CD8-positive, alpha-beta memory T cell (primary cell): ENCODE data around the gene SMG1. TPM values are rescaled to one million over a fixed set of nuclear protein-coding genes. Genes with fewer than 3 reads are reported as not detected.
"Not testable (repeated sequence)": the region's sequence is repeated elsewhere in the genome, so short reads cannot be mapped to it uniquely, and the experiment has no call there.

ENCODE experiments used
- CTCF ChIA-PET: fragments of 350-600 bp; sonication (Branson Sonifier 250); formaldehyde crosslinking; loops from one replicate; lab custom pipeline; 2021; ENCODE audit warnings: antibody characterized with exemption; lab: Charles Lee
- POLR2A ChIA-PET: fragments of 350-600 bp; sonication (Branson Sonifier 250); formaldehyde crosslinking; loops from one replicate; lab custom pipeline; 2021; ENCODE audit warnings: antibody characterized with exemption; lab: Charles Lee
- DNase-seq, 5 donors: peaks; one replicate each; pipeline versions ENCODE4 v3.0.0 to v3.0.0-alpha.2; 2020 to 2022; ENCODE audit warnings: mixed read lengths in 1 of 5
- H3K27ac ChIP-seq: one replicate; pipeline ENCODE4 v1.7.0; 2013; ENCODE audit warnings: low read depth, mild to moderate bottlenecking, low read length, moderate library complexity
- H3K27me3 ChIP-seq: 2 replicates; pipeline ENCODE4 v1.7.0; 2013; ENCODE audit warnings: low read length, mild to moderate bottlenecking; ENCODE audit not compliant: insufficient read depth, poor library complexity, severe bottlenecking
- H3K36me3 ChIP-seq: 2 replicates; pipeline ENCODE4 v1.7.0; 2013; ENCODE audit warnings: mild to moderate bottlenecking, low read length, moderate library complexity; ENCODE audit not compliant: insufficient read depth
- H3K4me1 ChIP-seq: 2 replicates; pipeline ENCODE4 v1.7.0; 2013; ENCODE audit warnings: mild to moderate bottlenecking, low read length, moderate library complexity; ENCODE audit not compliant: insufficient read depth
- H3K4me3 ChIP-seq: 2 replicates; pipeline ENCODE4 v1.7.0; 2013; ENCODE audit warnings: mild to moderate bottlenecking, low read length
- H3K9me3 ChIP-seq: 2 replicates; pipeline ENCODE4 v1.7.0; 2013; ENCODE audit warnings: mild to moderate bottlenecking, low read length
- H3K27ac Mint-ChIP-seq, 8 donors: one replicate each; pipeline ENCODE4 v1.8.0; 2020 to 2021; ENCODE audit warnings: mixed read lengths in 8 of 8, mild to moderate bottlenecking in 6 of 8, inconsistent platforms in 3 of 8, moderate library complexity in 3 of 8
- H3K27me3 Mint-ChIP-seq, 2 donors: one replicate each; pipeline ENCODE4 v1.8.0; 2020 to 2021; ENCODE audit warnings: mixed read lengths in 2 of 2, mild to moderate bottlenecking in 1 of 2, moderate library complexity in 1 of 2
- H3K36me3 Mint-ChIP-seq, 3 donors: one replicate each; pipeline ENCODE4 v1.8.0; 2020 to 2021; ENCODE audit warnings: mixed read lengths in 3 of 3, inconsistent platforms in 1 of 3, mild to moderate bottlenecking in 1 of 3
- H3K4me1 Mint-ChIP-seq, 3 donors: one replicate each; pipeline ENCODE4 v1.8.0; 2020 to 2021; ENCODE audit warnings: mixed read lengths in 3 of 3, inconsistent platforms in 1 of 3, mild to moderate bottlenecking in 1 of 3
- H3K4me3 Mint-ChIP-seq, 7 donors: one replicate each; pipeline ENCODE4 v1.8.0; 2020 to 2021; ENCODE audit warnings: mixed read lengths in 7 of 7, mild to moderate bottlenecking in 6 of 7, moderate library complexity in 4 of 7, inconsistent platforms in 2 of 7
- H3K9me3 Mint-ChIP-seq, 5 donors: one replicate each; pipeline ENCODE4 v1.8.0; 2020 to 2022; ENCODE audit warnings: mixed read lengths in 5 of 5, mild to moderate bottlenecking in 3 of 5, moderate library complexity in 2 of 5, inconsistent platforms in 1 of 5
- polyA plus RNA-seq: library from polyadenylated mRNA; unstranded; fragments of 300-500 nt; fragmentation: Illumina TruSeq; gene quantifications from one replicate; pipeline ENCODE4 v1.2.3, GENCODE V29; 2021
- total RNA-seq, 2 experiments: library from RNA; stranded (reverse); gene quantifications; one replicate each; pipeline ENCODE4 v1.2.3, GENCODE V29; 2021

Gene SMG1
- total and polyA plus RNA-seq, 3 experiments from 2014 or later, result 17.8 to 98.2 (median 90.9) TPM

DNA sequence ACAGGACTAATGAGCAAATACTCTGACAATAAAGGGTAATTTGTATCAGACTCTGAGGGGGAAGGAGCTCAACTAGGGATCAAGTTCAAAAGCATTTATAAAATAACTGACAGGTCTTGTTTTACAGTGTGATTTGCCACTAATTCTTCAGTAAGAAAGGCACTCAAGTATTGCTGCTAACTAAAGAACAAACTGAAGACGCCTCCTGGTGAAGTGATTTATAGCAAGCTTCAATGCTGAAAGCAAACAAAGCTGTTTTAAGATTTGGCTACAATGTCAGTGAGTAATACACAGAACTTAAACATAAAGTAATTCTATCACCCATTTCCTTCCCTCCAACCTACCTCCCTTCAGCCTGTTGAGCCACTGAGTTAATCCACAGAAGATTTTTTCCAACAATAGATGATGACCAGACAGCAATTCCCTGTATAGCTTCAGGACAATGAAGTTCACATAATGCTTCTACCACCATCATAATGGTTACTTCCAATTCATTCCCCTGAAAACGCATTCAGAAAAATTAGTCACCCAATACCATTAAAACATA is 59.9 kb downstream of the SMG1 start:
- H3K27ac ChIP-seq, H3K4me1 ChIP-seq, H3K9me3 Mint-ChIP-seq, CTCF ChIA-PET, POLR2A ChIA-PET, DNase-seq, H3K27me3 Mint-ChIP-seq, H3K27ac Mint-ChIP-seq, H3K4me3 ChIP-seq, H3K27me3 ChIP-seq, H3K9me3 ChIP-seq, H3K4me3 Mint-ChIP-seq: not testable (repeated sequence)
- peaks cover 14% of the 10 kb centered on the region for H3K36me3 ChIP-seq
- Mint-ChIP-seq H3K4me1 (peaks cover 8 to 17% (median 10%) of the 10 kb centered on the region in 3 donors), H3K36me3 (peaks cover 8 to 76% (median 8%) of the 10 kb centered on the region in 3 donors)

DNA sequence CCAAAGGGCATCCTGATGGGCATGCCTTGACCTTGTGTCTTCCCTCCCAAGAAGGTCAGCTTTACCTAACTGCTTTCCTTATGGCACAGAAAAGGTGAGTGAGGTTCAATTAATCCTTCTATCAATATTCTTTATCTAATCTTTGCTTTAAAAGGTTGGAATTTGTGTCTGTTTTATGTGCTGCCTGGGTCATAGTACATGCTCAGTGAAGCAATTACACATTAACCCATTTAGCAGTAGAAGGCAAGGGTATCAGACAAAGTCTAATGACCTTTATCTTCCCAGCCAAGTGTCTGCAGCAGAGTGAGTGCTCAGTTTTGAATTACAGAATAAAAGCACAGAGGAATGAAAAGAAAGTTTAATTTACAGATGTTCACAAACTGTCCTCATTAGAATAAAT is 63.3 kb downstream of the SMG1 start:
- H3K27ac ChIP-seq, H3K4me1 ChIP-seq, H3K9me3 ChIP-seq, CTCF ChIA-PET, H3K27me3 ChIP-seq, H3K27me3 Mint-ChIP-seq, H3K4me1 Mint-ChIP-seq, POLR2A ChIA-PET, H3K4me3 ChIP-seq, H3K4me3 Mint-ChIP-seq, H3K9me3 Mint-ChIP-seq, DNase-seq: not testable (repeated sequence)
- Mint-ChIP-seq H3K27ac (peak overlapping the region in 6 of 8 donors; percentile 52 to 82 (median 70)), H3K36me3 (peaks cover 5 to 73% (median 8%) of the 10 kb centered on the region in 3 donors)
- peaks cover 10% of the 10 kb centered on the region for H3K36me3 ChIP-seq

DNA sequence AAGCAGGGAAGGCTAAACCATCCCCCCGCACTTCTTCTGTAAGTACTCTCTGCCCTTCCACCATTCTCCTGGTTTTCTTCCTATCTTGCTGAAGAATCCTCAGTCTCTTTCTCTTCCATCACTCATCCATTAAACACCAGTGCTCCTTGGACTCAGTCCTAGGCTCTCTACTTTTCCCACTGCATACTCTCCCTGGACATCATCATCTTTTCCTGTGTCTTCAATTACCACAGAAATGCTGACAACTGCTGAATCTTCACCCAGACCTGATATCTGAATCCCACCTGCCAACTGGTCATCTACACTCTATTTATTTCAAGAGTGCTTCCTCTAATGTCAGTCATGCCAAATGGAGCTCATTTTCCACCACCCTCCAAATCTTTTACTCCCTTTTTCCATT is 71.0 kb downstream of the SMG1 start:
- no peak for DNase-seq
- H3K27me3 ChIP-seq, result no peaks in the 10 kb centered on the region
- no peaks in the 10 kb centered on the region for H3K27me3 Mint-ChIP-seq
- peaks cover 5 to 81% (median 20%) of the 10 kb centered on the region in 3 donors for H3K36me3 Mint-ChIP-seq
- no peak overlapping the region for H3K27ac ChIP-seq
- no peak overlapping the region for H3K4me3 ChIP-seq
- H3K4me1 ChIP-seq, result no peaks in the 10 kb centered on the region
- peaks cover 17% of the 10 kb centered on the region for H3K36me3 ChIP-seq
- no peaks in the 10 kb centered on the region for H3K9me3 ChIP-seq
- no peaks in the 10 kb centered on the region for H3K9me3 Mint-ChIP-seq
- ChIA-PET CTCF (no interaction called here), POLR2A (no interaction called here)
- peak overlapping the region; percentile 8 to 70 (median 26) for H3K27ac Mint-ChIP-seq
- H3K4me3 Mint-ChIP-seq, result no peak overlapping the region
- peaks cover 0 to 10% (median 4%) of the 10 kb centered on the region in 3 donors for H3K4me1 Mint-ChIP-seq

DNA sequence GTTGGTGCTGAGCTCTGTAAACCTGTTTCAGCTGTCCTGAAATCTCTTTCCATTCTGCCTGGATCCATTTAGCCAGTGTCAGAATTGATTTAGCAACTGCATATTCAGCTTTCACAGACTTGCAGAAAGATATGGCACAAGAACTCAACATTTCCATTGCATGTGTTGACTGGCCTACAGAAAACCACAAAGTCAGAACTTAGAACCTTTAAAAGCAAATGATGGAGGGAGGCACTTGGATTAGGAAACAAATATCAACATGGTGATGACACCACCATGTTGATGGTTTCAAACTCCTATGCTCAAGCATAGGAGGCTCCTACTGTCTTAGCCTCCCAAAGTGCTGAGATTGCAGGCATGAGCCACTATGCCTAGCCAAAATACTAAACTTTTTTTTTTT is 72.5 kb downstream of the SMG1 start:
- POLR2A ChIA-PET, result no interaction called here
- H3K27ac Mint-ChIP-seq, result peak overlapping the region in 3 of 8 donors; percentile 18 to 45 (median 27)

DNA sequence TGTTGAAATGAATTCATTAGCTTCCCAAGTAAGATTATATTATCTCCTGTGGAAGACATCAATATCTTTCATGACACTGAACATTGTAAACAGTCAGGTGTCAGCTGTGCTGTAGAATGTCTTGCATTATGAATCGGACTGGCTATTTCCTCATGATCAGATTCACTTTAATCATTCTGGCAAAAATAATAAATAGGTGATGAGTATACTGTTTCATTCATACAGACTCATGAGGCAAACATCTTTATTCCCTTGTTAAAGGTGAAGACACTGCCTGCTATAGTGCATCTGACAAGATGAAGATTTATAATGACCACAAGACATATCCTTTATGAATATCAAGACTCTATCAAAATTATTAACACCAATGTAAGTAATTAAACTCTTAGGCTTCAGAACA is 73.6 kb downstream of the SMG1 start:
- H3K9me3 Mint-ChIP-seq, result no peaks in the 10 kb centered on the region
- Histone ChIP-seq H3K4me1 (no peaks in the 10 kb centered on the region), H3K27me3 (no peaks in the 10 kb centered on the region), H3K27ac (no peak overlapping the region), H3K36me3 (peaks cover 40% of the 10 kb centered on the region), H3K9me3 (no peaks in the 10 kb centered on the region), H3K4me3 (no peak overlapping the region)
- ChIA-PET CTCF (no interaction called here), POLR2A (no interaction called here)
- peak overlapping the region in 2 of 8 donors; percentile 25 to 68 for H3K27ac Mint-ChIP-seq
- H3K4me3 Mint-ChIP-seq, result no peak overlapping the region
- DNase-seq, result no peak
- H3K36me3 Mint-ChIP-seq, result peaks cover 5 to 88% (median 29%) of the 10 kb centered on the region in 3 donors
- peaks cover 0 to 10% (median 4%) of the 10 kb centered on the region in 3 donors for H3K4me1 Mint-ChIP-seq
- H3K27me3 Mint-ChIP-seq, result no peaks in the 10 kb centered on the region

More for the DNA sequence above, 72.5 kb downstream of the SMG1 start:
- Mint-ChIP-seq H3K4me1 (peaks cover 0 to 10% (median 4%) of the 10 kb centered on the region in 3 donors), H3K27me3 (no peaks in the 10 kb centered on the region), H3K4me3 (no peak overlapping the region), H3K36me3 (peaks cover 5 to 86% (median 29%) of the 10 kb centered on the region in 3 donors), H3K9me3 (no peaks in the 10 kb centered on the region)
- Histone ChIP-seq H3K36me3 (peaks cover 31% of the 10 kb centered on the region), H3K9me3 (no peaks in the 10 kb centered on the region), H3K27ac (no peak overlapping the region), H3K4me3 (no peak overlapping the region), H3K4me1 (no peaks in the 10 kb centered on the region), H3K27me3 (no peaks in the 10 kb centered on the region)
- CTCF ChIA-PET, result interaction anchor here (1.0 kb wide), 1 partner anchor 52 kb away, joined by 3 read pairs; the partner anchor contains the start of gene ARL6IP1
- DNase-seq, result no peak

DNA sequence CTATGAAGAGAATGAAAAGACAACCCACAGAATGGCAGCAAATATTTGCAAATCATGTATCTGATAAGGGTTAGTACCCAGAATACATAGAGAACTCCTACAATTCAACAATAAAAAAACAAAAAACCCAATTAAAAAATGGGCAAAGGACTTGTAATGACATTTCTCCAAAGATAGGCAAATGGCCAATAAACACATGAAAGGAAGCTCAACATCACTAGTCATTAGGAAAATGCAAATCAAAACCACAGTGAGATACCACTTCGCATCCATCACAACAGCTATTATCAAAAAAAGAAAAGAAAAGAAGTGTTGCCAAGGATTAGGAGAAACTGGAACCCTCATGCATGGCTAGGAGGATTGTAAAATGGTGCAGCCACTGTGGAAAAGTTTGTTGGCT is 79.8 kb downstream of the SMG1 start:
- Mint-ChIP-seq H3K4me3 (no peak overlapping the region), H3K36me3 (peaks cover 3 to 91% (median 37%) of the 10 kb centered on the region in 3 donors)
- POLR2A ChIA-PET, result no interaction called here

DNA sequence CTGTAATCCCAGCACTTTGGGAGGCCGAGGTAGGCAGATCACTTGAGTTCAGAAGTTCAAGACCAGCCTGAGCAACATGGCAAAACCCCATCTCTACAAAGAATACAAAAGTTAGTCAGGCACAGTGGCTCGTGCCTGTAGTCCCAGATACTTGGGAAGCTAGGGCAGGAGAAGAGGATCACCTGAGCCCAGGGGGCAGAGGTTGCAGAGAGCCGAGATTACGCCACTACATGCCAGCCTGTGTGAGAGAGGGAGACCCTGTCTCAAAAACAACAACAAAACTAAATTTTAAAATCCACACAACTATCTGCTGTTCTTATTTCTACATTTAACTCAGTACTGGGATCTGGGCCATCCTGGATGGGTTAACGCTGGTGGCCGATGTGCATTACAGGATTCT is 83.6 kb downstream of the SMG1 start:
- no peak overlapping the region for H3K4me3 ChIP-seq
- H3K27ac Mint-ChIP-seq, result peak overlapping the region in 3 of 8 donors; percentile 5 to 54 (median 44)

More for the DNA sequence above, 79.8 kb downstream of the SMG1 start:
- Histone ChIP-seq H3K27me3 (no peaks in the 10 kb centered on the region), H3K4me3 (no peak overlapping the region), H3K27ac (no peak overlapping the region), H3K9me3 (no peaks in the 10 kb centered on the region), H3K36me3 (peaks cover 76% of the 10 kb centered on the region), H3K4me1 (no peaks in the 10 kb centered on the region)
- no peak for DNase-seq
- H3K4me1 Mint-ChIP-seq, result peaks cover 0 to 6% (median 0%) of the 10 kb centered on the region in 3 donors
- CTCF ChIA-PET, result no interaction called here
- peak overlapping the region in 2 of 8 donors; percentile 37 to 61 for H3K27ac Mint-ChIP-seq
- H3K27me3 Mint-ChIP-seq, result no peaks in the 10 kb centered on the region
- H3K9me3 Mint-ChIP-seq, result no peaks in the 10 kb centered on the region

DNA sequence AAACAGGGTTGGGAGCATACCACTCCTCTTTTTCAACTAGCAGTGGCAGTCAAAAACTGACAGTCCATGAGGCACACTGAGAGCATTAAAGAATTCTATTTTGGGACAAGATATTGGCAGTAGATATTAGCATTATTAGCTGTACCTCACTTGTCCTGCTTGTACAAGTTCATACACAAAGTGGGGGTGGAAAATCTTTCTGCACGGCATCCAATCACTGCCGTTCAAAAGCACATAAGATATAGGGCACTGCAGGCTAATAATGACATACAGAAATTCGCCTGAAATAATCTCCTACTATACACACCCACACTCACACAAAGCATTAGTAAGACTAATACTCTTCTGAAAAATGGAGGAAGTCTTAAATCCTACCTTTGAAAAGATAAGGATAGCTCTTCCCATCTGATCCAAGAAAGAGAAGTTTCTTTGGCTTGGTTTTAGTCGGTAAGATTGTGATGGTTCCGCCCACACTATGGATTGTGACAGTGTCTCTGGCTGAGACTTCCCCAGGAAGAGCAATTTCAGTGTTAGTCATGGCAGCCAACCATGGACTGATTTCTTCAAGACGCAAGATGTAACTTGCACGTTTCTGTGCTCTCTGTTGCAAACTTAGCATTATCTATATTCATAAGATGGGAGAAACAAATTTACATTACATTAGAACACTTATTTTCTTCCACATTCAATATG is 84.2 kb downstream of the SMG1 start:
- peaks cover 0 to 8% (median 0%) of the 10 kb centered on the region in 3 donors for H3K4me1 Mint-ChIP-seq
- ChIA-PET POLR2A (interaction anchor here (0.6 kb wide), 1 partner anchor 38 kb away, joined by 5 read pairs; no protein-coding TSS in a partner anchor), CTCF (interaction anchor here (1.4 kb wide), 1 partner anchor 41 kb away, joined by 3 read pairs; the partner anchor contains the start of gene ARL6IP1)
- no peaks in the 10 kb centered on the region for H3K27me3 ChIP-seq
- no peak for DNase-seq
- no peak overlapping the region for H3K27ac Mint-ChIP-seq
- H3K4me3 Mint-ChIP-seq, result no peak overlapping the region
- H3K9me3 ChIP-seq, result no peaks in the 10 kb centered on the region
- H3K27me3 Mint-ChIP-seq, result no peaks in the 10 kb centered on the region
- peaks cover 10 to 91% (median 35%) of the 10 kb centered on the region in 3 donors for H3K36me3 Mint-ChIP-seq
- peaks cover 78% of the 10 kb centered on the region for H3K36me3 ChIP-seq
- H3K4me3 ChIP-seq, result no peak overlapping the region
- H3K27ac ChIP-seq, result no peak overlapping the region
- no peaks in the 10 kb centered on the region for H3K4me1 ChIP-seq
- no peaks in the 10 kb centered on the region for H3K9me3 Mint-ChIP-seq

More for the DNA sequence above, 83.6 kb downstream of the SMG1 start:
- Histone ChIP-seq H3K36me3 (peaks cover 76% of the 10 kb centered on the region), H3K9me3 (no peaks in the 10 kb centered on the region), H3K27me3 (no peaks in the 10 kb centered on the region), H3K27ac (no peak overlapping the region), H3K4me1 (no peaks in the 10 kb centered on the region)
- H3K36me3 Mint-ChIP-seq, result peaks cover 10 to 90% (median 35%) of the 10 kb centered on the region in 3 donors
- peaks cover 0 to 9% (median 0%) of the 10 kb centered on the region in 3 donors for H3K4me1 Mint-ChIP-seq
- ChIA-PET POLR2A (interaction anchor here (0.6 kb wide), 1 partner anchor 39 kb away, joined by 5 read pairs; no protein-coding TSS in a partner anchor), CTCF (interaction anchor here (1.4 kb wide), 1 partner anchor 42 kb away, joined by 3 read pairs; the partner anchor contains the start of gene ARL6IP1)
- no peak overlapping the region for H3K4me3 Mint-ChIP-seq
- DNase-seq, result no peak
- no peaks in the 10 kb centered on the region for H3K27me3 Mint-ChIP-seq
- H3K9me3 Mint-ChIP-seq, result no peaks in the 10 kb centered on the region
